Psoas muscle (tissue), 8 donors: ENCODE results near the gene ELP5. TPM values are rescaled to one million over a fixed set of nuclear protein-coding genes. Genes with fewer than 3 reads are reported as not detected.

ENCODE experiments used
- ATAC-seq, 4 donors: fragments of 200-7000 bp; cut with Tn5 transposase; one replicate each; pipeline ENCODE4 v1.9.1; 2020; ENCODE audit warnings: moderate library complexity in 3 of 4, mild to moderate bottlenecking in 2 of 4
- DNase-seq, 2 donors: peaks; one replicate each; pipeline ENCODE4 v3.0.0-alpha.2; 2020
- H3K27ac ChIP-seq: fragments of 200-600 bp; one replicate; pipeline ENCODE4 v1.8.0; 2022
- H3K27me3 ChIP-seq, 3 donors: fragments of 200-600 bp in 1 of 3; one replicate each; pipeline versions ENCODE4 v1.6.1 to v1.8.0; 2013 to 2022; ENCODE audit warnings: low read length in 2 of 3, mild to moderate bottlenecking in 2 of 3, moderate library complexity in 1 of 3; ENCODE audit not compliant: insufficient read depth in 3 of 3
- H3K36me3 ChIP-seq, 2 donors: fragments of 200-600 bp in 1 of 2; one replicate each; pipeline versions ENCODE4 v1.6.1 to v1.8.0; 2013 to 2022; ENCODE audit warnings: low read depth in 1 of 2, mild to moderate bottlenecking in 1 of 2, moderate library complexity in 1 of 2; ENCODE audit not compliant: insufficient read depth in 1 of 2
- H3K4me1 ChIP-seq: fragments of 200-600 bp; one replicate; pipeline ENCODE4 v1.8.0; 2022
- H3K4me3 ChIP-seq: fragments of 200-600 bp; one replicate; pipeline ENCODE4 v1.8.0; 2022; ENCODE audit warnings: mild to moderate bottlenecking
- H3K9me3 ChIP-seq: fragments of 200-600 bp; one replicate; pipeline ENCODE4 v1.8.0; 2022
- WGBS, 3 donors: extraction: QIAGEN DNeasy Blood & Tissue Kit; methylation state at CpG; one replicate each; pipeline versions ENCODE4 v1.1.6 to v1.1.7; 2013; 5-methylcytosine and 5-hydroxymethylcytosine counted together
- intact Hi-C, 2 donors: fragments of 100-400 bp; cut with DNase I; formaldehyde crosslinking; loops; one replicate each; pipeline versions ENCODE4 v1.11.0 to v1.14.2; 2022
- polyA plus RNA-seq, 3 donors: library from polyadenylated mRNA; stranded (reverse); fragments of 200-250 nt; gene quantifications; one replicate each; pipeline ENCODE4 v1.2.3, GENCODE V29; 2013
- total RNA-seq, 4 donors: library from RNA; stranded (reverse); fragmentation: NEBNext Ultra II Directional in 2 of 4; extraction: Animal tissue kit (Norgen Biotek cat#: 25700) in 2 of 4; gene quantifications; one replicate each; pipeline versions ENCODE4 v1.2.1 to v1.2.4, GENCODE V29; 2021 to 2023
- TF ChIP-seq, protein P1 (sequence below): fragments of 200-600 bp; IDR thresholded peaks from one replicate; pipeline ENCODE4 v1.8.0; 2022; ENCODE audit warnings: antibody characterized with exemption
- donor health status: healthy with polysubstance abuse.
- donor health status: DM: no; HTN: no; CAD: no; lungs with moderate emphysema.
- donor health status: Bipolar disorder and iron deficiency.
- donor health status: healthy.
- donor health status: DM: yes; HTN: yes; CAD: no.
- donor health status: DM: no; HTN: no; CAD: no.
- donor health status: DM: no; HTN: no; CAD: no.
- donor health status: DM: yes; HTN: yes; CAD: no.

The ELP5 gene
- total and polyA plus RNA-seq, 7 donors = 50.4 to 104 (median 81.0) TPM

DNA sequence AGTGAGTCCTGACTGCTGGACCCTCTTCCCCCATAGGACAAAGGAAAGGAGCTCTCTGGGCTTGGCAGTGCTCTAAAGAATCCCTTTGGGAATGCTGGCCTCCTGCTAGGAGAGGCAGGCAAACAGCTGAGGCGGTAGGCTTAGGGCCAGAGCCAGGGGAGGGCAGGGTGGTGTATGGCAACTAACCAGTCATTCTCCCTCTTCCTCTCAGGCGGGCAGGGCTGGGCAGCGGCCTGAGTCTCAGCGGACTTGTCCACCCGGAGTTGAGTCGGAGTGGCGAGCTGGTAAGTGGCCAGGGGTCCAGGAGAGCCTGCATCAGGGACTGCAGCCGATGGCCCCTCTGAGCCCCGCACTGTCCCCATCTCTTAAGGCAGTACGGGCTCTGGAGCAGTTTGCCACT lies 27.9 kb upstream of the ELP5 start:
- 32 to 63% (median 48%) methylated on average over 7 to 10 of the region's 10 CpGs for WGBS, 3 donors

DNA sequence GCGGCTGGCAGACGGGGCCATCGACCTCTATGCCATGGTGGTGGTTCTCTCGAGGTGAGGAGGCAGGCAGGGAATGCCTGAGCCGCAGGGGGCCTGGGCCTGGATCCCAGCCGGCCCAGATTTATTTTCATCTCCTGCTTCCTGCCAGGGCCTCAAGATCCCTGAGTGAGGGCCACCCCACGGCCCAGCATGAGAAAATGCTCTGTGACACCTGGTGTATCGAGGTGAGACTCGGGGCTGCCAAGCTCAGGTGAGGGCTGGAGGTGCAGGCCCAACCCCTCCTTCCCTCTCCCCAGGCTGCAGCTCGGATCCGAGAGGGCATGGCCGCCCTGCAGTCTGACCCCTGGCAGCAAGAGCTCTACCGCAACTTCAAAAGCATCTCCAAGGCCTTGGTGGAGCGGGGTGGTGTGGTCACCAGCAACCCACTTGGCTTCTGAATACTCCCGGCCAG lies 27.3 kb upstream of the ELP5 start:
- WGBS, 3 donors = 41 to 57% (median 45%) methylated on average over 14 to 15 of the region's 15 CpGs
- Histone ChIP-seq H3K4me3 (no peak overlapping the region), H3K36me3 (peaks cover 10 to 90% of the 10 kb centered on the region in 2 donors), H3K4me1 (peaks cover 30% of the 10 kb centered on the region), H3K27ac (no peak overlapping the region), H3K9me3 (no peaks in the 10 kb centered on the region), H3K27me3 (no peaks in the 10 kb centered on the region)
- ATAC-seq (no peak), DNase-seq (peak in 1 of 2 donors; percentile 12)
- TF ChIP-seq, protein P1, sequence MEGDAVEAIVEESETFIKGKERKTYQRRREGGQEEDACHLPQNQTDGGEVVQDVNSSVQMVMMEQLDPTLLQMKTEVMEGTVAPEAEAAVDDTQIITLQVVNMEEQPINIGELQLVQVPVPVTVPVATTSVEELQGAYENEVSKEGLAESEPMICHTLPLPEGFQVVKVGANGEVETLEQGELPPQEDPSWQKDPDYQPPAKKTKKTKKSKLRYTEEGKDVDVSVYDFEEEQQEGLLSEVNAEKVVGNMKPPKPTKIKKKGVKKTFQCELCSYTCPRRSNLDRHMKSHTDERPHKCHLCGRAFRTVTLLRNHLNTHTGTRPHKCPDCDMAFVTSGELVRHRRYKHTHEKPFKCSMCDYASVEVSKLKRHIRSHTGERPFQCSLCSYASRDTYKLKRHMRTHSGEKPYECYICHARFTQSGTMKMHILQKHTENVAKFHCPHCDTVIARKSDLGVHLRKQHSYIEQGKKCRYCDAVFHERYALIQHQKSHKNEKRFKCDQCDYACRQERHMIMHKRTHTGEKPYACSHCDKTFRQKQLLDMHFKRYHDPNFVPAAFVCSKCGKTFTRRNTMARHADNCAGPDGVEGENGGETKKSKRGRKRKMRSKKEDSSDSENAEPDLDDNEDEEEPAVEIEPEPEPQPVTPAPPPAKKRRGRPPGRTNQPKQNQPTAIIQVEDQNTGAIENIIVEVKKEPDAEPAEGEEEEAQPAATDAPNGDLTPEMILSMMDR = no peak
- intact Hi-C loops = no loop called here

More for the DNA sequence above, 27.9 kb upstream of the ELP5 start:
- H3K4me3 ChIP-seq = no peak overlapping the region
- H3K27ac ChIP-seq = peak overlapping the region; percentile 46
- H3K27me3 ChIP-seq = no peaks in the 10 kb centered on the region
- H3K4me1 ChIP-seq = peaks cover 34% of the 10 kb centered on the region
- intact Hi-C loops = no loop called here
- H3K36me3 ChIP-seq = peaks cover 10 to 85% of the 10 kb centered on the region in 2 donors
- no peak for ATAC-seq
- no peaks in the 10 kb centered on the region for H3K9me3 ChIP-seq
- DNase-seq = peak in 1 of 2 donors; percentile 33
- TF ChIP-seq, protein P1 = no peak

DNA sequence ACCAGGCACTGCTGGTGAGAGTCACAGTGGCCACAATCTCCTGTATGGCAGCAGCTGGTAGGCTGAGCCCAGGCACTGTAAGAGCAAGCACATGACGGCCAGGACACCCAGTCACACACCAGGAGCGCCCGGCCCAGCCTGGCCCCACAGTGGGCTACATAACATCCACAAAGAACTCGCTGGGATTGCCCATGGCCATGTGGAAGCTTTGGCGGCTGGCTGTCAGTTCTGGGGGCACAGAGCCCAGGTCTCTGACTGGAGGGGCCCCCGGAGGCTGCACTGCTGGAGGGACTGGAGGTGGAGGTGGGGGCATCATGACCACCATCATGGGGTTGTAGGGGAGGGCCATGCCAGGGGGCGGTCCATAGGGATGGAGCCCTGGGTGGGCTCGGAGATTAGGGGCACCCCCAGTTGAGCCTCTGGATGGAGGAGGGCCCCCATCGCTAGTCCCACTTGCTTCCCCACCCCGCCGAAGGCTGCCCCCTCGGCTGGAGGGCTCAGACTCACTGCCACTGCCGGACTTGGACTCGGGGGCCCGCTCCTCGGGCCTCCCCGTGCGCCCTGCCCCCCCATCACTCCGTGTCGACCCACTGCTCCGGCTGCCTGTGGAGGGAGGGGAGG lies 26.2 kb upstream of the ELP5 start:
- peak in 3 of 4 donors; percentile 9 to 21 (median 18) for ATAC-seq

DNA sequence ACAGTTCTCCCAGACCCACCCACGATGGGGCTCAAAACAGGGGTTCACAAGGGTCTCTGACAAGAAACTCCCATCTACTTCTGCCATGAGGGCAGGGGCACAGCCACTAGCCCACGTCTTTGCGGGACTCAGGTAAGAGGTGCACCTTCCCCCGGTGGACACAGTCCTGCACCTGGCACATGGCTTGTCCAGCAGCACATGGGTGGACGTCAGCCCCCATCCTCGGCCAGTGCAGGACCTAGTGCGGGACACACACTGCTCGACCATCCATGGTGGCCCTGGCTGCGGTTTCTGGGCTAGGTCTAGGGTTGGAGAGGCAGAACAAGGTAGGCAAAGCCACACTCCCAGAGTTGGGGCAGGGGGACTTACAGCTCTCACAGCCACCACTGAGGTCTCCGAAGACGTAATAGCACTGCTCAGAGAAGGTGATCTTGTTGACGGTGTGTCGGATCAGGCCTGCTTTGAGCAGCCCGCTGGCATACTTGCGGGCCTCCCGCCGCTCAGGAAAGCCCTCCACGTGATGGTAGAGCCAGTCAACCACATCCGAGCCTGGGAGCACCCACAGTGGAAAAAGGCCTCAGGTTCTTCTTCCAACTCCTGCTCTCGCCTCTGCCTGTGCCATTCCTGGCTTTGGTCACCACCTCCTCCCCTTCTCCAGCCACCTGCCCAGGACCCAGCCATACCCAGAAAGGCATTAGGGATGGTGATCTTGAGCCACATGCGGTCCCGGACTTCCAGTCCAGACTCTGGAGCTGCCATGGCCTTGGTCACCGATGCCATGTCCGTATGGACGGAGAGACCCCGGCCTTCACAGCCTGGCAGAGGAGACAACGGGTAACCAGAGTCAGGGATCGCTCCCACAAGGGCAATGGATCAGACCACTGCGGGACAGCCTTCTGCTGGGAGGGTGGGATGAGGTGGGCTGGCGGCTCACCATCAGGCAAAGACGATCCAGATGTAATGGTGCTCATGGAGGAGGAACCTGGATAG lies 25.0 kb upstream of the ELP5 start:
- peak in 1 of 4 donors; percentile 5 for ATAC-seq
- TF ChIP-seq, protein P1 = no peak
- WGBS, 3 donors = 85 to 94% (median 89%) methylated on average over 31 of the region's 31 CpGs
- Histone ChIP-seq H3K9me3 (no peaks in the 10 kb centered on the region), H3K36me3 (peaks cover 10 to 87% of the 10 kb centered on the region in 2 donors), H3K27me3 (no peaks in the 10 kb centered on the region), H3K4me3 (no peak overlapping the region), H3K4me1 (peaks cover 19% of the 10 kb centered on the region), H3K27ac (peak overlapping the region; percentile 30)
- peak in 1 of 2 donors; percentile 14 for DNase-seq
- intact Hi-C loops = no loop called here

More for the DNA sequence above, 26.2 kb upstream of the ELP5 start:
- Histone ChIP-seq H3K36me3 (peaks cover 10 to 98% of the 10 kb centered on the region in 2 donors), H3K9me3 (no peaks in the 10 kb centered on the region), H3K4me3 (no peak overlapping the region), H3K27me3 (no peaks in the 10 kb centered on the region), H3K27ac (peak overlapping the region; percentile 36), H3K4me1 (peaks cover 26% of the 10 kb centered on the region)
- TF ChIP-seq, protein P1 = no peak
- intact Hi-C loops = no loop called here
- DNase-seq = peak in 1 of 2 donors; percentile 18
- WGBS, 3 donors = 57 to 77% (median 72%) methylated on average over 13 to 21 of the region's 21 CpGs
